NCI-H2171 treated with DMSO at 0.1 percent for 48 hours (cell line): ENCODE measurements around the gene CRKL.
"Not testable (repeated sequence)": the region's sequence is repeated elsewhere in the genome, so short reads cannot be mapped to it uniquely, and the experiment has no call there.

Experiments used
- DNase-seq: peaks from one replicate; lab custom pipeline; 2025; lab: John Stamatoyannopoulos, UW

The CRKL gene

DNA sequence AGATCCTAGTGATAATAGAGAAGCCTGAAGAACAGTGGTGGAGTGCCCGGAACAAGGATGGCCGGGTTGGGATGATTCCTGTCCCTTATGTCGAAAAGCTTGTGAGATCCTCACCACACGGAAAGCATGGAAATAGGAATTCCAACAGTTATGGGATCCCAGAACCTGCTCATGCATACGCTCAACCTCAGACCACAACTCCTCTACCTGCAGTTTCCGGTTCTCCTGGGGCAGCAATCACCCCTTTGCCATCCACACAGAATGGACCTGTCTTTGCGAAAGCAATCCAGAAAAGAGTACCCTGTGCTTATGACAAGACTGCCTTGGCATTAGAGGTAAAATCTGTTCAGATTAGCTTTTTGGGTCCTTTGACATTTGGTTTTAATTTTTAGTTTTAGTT, 16.7 kb downstream of the CRKL start:
- DNase-seq: no peak

DNA sequence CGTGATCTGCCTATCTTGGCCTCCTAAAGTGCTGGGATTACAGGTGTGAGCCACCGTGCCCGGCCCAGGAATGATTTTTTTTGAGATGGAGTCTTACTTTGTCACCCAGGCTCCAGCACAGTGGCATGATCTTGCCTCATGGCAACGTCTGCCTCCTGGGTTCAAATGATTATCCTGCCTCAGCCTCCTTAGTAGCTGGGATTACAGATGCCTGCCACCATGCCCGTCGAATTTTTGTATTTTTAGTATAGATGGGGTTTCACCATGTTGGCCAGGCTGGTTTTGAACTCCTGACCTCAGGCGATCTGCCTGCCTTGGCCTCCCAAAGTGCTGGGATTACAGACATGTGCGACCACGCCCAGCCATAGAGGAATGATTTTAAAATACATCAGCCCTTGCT, 17.8 kb downstream of the CRKL start:
- DNase-seq: not testable (repeated sequence)

DNA sequence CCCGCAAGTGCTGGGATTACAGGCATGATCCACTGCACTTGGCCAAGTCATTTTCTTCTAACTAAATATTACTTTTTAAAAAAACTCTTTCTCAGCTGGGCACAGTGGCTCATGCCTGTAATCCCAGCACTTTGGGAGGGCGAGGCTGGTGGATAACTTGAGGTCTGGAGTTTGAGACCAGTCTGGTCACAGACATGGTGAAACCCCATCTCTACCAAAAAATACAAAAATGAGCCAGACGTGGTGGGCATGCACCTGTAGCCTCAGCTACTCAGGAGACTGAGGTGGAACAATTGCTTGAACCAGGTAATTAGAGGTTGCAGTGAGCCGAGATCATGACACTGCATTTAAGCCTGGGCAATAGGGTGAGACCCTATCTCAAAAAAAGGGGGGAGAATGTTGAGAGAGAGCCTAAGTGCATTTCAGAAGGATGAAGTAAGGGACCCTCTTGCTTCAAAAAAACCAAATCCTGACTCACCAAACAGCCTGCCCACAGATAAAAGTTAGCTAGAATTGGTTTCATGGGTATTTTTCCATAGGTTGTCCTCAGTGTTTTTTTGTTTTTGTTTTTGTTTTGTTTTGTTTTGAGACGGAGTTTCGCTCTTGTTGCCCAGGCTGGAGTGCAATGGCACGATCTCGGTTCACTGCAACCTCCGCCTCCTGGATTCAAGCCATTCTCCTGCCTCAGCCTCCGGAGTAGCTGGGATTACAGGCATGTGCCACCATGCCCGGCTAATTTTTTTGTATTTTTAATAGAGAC, 18.8 kb downstream of the CRKL start:
- not testable (repeated sequence) for DNase-seq

DNA sequence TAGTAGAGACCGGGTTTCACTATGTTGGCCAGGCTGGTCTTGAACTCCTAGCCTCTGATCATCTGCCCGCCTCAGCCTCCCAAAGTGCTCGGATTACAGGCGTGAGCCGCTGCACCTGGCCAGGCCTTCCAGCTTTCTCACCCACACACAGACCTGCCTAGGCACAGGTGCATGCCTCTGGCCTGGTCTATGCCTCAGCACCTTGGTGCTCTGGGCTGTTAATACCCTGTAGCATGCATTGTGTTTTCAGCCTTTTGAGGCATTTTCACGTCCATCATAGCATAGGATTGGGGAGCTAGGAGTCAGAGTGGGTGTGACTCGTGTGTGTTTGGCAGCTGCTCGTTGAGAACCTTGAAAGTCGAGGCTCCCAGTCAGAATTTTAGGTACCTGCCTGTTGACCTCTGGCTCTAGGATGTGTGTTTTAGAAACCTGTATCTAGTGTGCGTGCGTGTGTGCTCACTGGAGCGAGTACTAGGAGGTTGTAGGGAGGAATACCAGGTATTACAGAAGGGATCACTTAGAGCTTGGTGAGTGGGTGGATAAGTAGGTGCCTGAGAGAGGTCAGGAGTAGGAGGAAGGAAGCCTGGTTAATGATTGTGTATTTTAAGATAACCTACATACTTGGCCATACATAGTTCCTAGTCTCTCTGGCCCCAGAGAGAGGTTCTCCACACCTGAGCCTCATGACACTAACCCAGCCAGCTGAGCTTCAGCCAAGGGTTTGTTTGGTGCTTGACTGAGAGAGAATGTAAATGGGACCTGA, 20.0 kb downstream of the CRKL start:
- DNase-seq: no peak

GRCh38 chr22:20937794-20938671, 20.8 kb downstream of the CRKL start:
- no peak for DNase-seq

DNA sequence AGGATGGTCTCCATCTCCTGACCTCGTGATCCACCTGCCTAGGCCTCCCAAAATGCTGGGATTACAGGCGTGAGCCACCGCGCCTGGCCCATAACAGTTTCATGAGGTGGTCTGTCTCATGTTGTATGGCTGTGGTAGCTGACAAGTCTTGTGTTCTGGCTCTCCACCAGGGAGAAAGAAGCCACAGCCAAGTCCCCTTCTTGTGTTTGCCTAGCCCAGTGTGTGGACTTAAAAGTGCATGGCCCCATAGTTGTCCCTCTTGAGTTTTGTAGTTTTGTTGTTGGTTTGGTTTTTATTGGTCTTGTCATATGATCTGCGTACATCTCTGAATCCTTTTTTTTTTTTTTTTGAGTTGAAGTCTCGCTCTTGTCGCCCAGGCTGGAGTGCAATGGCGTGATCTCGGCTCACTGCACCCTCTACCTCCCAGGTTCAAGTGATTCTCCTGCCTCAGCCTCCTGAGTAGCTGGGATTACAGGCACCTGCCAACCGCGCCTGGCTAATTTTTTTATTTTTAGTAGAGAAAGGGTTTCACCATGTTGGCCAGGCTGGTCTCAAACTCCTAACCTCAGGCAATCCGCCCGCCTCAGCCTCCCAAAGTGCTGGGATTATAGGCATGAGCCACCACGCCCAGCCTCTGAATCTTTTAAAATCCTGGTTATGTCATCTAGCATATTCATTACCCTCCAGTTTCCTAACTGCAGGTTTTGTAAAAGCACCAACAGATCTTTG, 22.4 kb downstream of the CRKL start:
- DNase-seq: not testable (repeated sequence)

DNA sequence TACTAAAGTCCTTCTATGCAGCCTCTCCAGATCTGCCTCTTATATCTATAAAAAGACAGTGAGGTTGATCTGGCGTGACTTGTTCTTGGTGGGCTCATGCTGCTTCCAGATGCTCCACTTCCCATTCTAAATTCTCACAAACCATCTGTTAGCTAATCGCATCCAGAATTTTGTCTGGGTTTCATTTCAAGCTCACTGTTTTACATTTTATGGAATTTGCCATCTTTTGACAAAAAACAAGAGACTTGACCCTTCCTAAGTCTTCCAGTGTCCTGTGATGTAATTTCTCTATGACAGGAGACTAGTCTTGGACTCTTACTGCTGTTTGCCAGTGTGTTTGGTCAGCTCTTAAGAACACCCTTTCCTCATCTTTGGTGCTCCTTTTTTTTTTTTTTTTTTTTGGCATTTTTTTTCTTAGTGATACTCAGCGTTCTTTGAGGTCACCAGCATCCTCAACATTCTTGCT, 23.0 kb downstream of the CRKL start:
- peak; percentile 82 for DNase-seq

DNA sequence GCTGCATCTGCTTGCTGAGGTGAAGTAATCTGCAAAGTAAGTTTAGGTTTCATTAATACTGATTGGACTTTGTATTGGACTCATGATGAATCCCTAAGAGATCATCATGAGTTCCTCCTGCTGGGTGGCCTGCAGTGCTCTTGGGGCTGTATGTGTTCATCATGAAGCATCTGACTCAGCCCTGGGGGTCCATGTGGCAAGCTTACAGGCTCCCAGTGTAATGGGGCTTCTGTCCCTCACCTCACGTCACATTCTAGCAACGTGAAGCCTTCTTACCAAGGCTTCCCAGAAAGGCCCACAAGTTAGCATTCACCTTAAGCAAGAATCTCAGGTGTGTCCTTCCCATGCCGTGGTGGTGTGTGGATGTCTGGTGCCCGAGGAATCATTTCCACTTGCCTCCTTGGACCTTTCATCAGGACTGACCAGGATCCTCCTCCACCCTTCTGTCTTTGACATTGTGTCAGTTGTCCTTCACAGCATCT, 23.7 kb downstream of the CRKL start:
- no peak for DNase-seq

GRCh38 chr22:20942203-20942902, 25.1 kb downstream of the CRKL start:
- not testable (repeated sequence) for DNase-seq

DNA sequence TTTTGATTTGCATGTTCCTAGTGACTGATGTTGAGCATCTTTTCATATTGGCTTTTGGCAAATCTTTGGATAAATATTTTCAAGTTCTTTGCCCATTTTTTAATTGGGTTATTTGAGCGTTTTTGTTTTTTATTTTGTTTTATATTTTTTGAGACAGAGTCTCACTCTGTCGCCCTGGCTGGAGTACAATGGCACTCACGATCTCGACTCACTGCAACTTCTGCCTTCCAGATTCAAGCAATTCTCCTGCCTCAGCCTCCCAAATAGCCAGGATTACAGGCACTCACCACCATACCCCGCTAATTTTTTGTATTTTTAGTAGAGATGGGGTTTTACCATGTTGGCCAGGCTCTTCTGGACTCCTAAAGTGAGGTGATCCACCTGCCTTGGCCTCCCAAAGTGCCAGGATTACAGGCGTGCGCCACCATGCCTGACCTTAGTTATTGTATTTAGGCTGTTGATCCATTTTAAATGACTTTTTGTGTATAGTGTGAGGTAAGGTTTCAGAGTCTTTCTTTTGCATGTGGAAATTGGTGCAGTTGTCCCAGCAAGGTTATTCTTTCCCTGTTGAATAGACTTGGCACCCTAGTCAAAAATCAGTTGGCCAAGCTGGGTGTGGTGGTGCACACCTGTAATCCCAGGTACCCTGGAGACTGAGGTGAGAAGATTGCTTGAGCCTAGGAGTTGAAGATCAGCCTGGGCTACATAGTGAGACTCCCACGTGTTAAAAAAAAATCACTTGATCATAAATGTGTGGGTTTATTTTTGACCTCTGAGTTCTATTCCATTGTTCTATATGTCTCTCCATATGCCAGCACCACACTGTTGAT, 26.1 kb downstream of the CRKL start:
- no peak for DNase-seq

- DNase-seq: no peak
Observed at GRCh38 chr22:20944042-20944441, 26.8 kb downstream of the CRKL start.

DNA sequence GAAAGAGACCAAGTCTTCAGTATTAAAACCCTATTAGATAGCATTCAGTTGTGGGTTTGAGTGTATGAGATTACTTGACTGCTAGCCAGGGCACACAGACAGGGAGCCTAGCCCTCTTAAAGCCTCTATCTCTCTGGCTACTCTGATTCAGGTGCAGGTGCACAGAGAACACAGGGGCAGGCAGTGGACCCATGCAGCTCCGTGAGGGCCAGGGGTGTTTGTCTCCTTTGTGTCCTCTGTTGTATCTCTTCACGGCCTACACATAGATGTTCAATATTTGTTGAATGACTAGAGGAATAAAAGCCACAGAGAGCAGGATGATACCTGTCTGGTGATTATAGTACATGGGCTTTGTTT, 28.3 kb downstream of the CRKL start:
- DNase-seq: no peak

- DNase-seq: no peak
Observed at GRCh38 chr22:20946080-20946986, 29.1 kb downstream of the CRKL start.

DNA sequence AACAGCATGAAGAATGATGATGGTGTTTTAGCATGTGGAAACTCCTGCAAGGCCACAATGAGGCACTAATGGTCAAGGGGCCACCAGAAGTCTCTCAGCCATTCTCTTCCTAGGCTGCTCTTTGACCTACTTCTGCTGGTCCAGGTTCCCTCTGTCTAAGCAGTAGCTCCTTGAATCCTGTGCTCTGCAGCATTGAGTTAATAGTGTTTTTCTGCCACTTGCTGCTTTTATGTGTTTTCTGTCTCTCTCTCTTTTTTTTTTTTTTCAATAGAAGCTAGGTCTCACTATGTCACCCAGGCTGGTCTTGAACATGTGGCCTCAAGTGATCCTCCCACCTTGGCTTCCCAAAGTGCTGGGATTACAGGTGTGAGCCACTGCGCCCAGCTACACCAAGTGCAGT, 29.8 kb downstream of the CRKL start:
- no peak for DNase-seq

DNA sequence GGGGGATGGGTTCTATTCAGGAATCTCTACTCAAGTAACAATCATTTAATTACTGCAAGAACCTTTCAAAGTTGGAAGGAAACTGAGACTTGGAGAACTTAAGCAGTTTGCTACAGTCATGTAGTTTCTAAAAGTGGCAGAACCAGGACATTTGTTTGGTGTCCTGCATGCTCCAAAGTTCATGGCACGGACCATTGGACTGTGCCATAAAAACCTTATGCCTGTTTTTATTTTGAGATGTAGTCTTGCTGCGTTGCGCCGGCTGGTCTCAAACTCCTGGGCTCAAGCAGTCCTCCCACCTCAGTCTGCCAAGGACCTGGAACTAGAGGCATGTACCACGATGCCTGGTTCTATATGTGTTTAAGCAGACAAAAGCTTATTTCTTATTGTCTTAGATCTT, 31.2 kb downstream of the CRKL start:
- DNase-seq: no peak

- DNase-seq: no peak
Observed at GRCh38 chr22:20948989-20949388, 31.8 kb downstream of the CRKL start.

- DNase-seq: no peak
Observed at GRCh38 chr22:20949698-20950183, 32.5 kb downstream of the CRKL start.

GRCh38 chr22:20951151-20951931, 34.1 kb downstream of the CRKL start:
- no peak for DNase-seq
